ENCODE data around the gene RPL36AL.
"Not testable (repeated sequence)": the region's sequence is repeated elsewhere in the genome, so short reads cannot be mapped to it uniquely, and the experiment has no call there.

RPL36AL gene

GRCh38 chr14:49636866-49637265 lies 16.4 kb upstream of the RPL36AL start:
- H3K27ac ChIP-seq (ENCODE audit: low read depth, low read length, severe bottlenecking), result no peak overlapping the region
- WGBS, 2 experiments (ENCODE audit: insufficient coverage in 2 of 2), result 87 to 89% methylated on average over 1 of the region's 1 CpG
- peaks cover 6% of the 10 kb centered on the region for H3K4me1 ChIP-seq (ENCODE audit: control insufficient read depth, insufficient read depth, low read length, poor library complexity, severe bottlenecking)

DNA sequence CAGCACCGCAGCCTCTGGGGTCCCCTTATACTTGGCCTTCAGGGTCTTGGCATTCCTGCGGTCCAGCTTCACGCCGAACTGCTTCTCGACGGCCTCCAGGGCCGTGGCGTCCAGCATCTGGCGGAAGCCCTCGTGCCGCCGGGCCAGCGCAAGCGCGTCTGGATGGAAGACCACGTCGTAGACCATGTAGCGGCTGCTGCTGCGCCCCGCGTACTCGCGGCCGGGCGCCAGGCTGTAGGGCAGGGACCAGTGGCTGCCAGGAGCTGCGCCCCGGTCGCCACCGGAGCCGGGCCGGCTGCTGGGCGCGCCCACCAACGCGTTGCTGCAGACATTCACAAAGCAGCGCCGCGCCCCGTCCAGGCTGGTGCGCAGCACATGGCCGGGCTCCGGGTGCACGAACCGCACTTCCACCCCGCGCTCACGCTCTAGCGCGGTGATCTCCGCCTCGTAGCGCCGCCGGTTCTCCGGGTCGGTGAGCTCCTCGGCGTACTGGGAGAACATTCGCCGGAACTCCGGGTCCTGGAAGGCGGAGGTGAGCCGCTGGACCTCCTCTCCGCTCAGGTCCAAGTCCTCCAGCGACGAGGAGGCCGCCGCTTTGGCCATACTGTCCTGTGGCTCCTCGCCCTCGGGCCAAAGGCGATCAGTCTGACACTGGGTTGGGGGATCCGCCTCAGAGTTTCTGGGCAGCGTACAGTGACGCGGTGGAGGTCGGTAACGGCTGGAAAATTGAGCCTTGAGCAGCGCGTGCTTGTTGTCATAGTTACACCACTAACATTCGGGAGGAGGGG lies 14.3 kb upstream of the RPL36AL start, which contains the start of gene DNAAF2:
DNAAF2 (minus strand) TSS at position 698 of the 788 bp plus-strand sequence; CDS start at position 603, 95 bp downstream.
- Histone ChIP-seq H3K36me3 (ENCODE audit: control insufficient read depth, insufficient read depth, low read length) (peaks cover 40% of the 10 kb centered on the region), H3K9me3 (ENCODE audit: control insufficient read depth, low read length) (peaks cover 3% of the 10 kb centered on the region), H3K4me1 (ENCODE audit: control insufficient read depth, insufficient read depth, low read length, poor library complexity, severe bottlenecking) (peaks cover 6% of the 10 kb centered on the region), H3K27ac (ENCODE audit: low read depth, low read length, severe bottlenecking) (peak within 1 kb of the TSS; percentile 98), H3K4me3 (ENCODE audit: extremely low read depth, insufficient read depth, low read length, poor library complexity, severe bottlenecking) (peak within 1 kb of the TSS; percentile 97)
- 0 to 1% methylated on average over 65 to 78 of the region's 80 CpGs for WGBS, 2 experiments (ENCODE audit: insufficient coverage in 2 of 2)

More at GRCh38 chr14:49636866-49637265, 16.4 kb upstream of the RPL36AL start:
- Histone ChIP-seq H3K4me3 (ENCODE audit: extremely low read depth, insufficient read depth, low read length, poor library complexity, severe bottlenecking) (no peak overlapping the region), H3K36me3 (ENCODE audit: control insufficient read depth, insufficient read depth, low read length) (peaks cover 36% of the 10 kb centered on the region), H3K9me3 (ENCODE audit: control insufficient read depth, low read length) (no peaks in the 10 kb centered on the region)

GRCh38 chr14:49633640-49634546 lies 13.5 kb upstream of the RPL36AL start:
- Histone ChIP-seq H3K36me3 (ENCODE audit: control insufficient read depth, insufficient read depth, low read length) (peaks cover 32% of the 10 kb centered on the region), H3K4me1 (ENCODE audit: control insufficient read depth, insufficient read depth, low read length, poor library complexity, severe bottlenecking) (peaks cover 6% of the 10 kb centered on the region), H3K9me3 (ENCODE audit: control insufficient read depth, low read length) (peaks cover 3% of the 10 kb centered on the region), H3K27ac (ENCODE audit: low read depth, low read length, severe bottlenecking) (peak overlapping the region; percentile 98), H3K4me3 (ENCODE audit: extremely low read depth, insufficient read depth, low read length, poor library complexity, severe bottlenecking) (peak overlapping the region; percentile 97)
- WGBS, 2 experiments (ENCODE audit: insufficient coverage in 2 of 2), result 0% methylated on average over 78 to 87 of the region's 101 CpGs

- H3K4me3 ChIP-seq (ENCODE audit: extremely low read depth, insufficient read depth, low read length, poor library complexity, severe bottlenecking), result no peak overlapping the region
- peak overlapping the region; percentile 3 for H3K27ac ChIP-seq (ENCODE audit: low read depth, low read length, severe bottlenecking)
- H3K4me1 ChIP-seq (ENCODE audit: control insufficient read depth, insufficient read depth, low read length, poor library complexity, severe bottlenecking), result peaks cover 6% of the 10 kb centered on the region
- 77 to 93% methylated on average over 2 to 3 of the region's 6 CpGs for WGBS, 2 experiments (ENCODE audit: insufficient coverage in 2 of 2)
- H3K9me3 ChIP-seq (ENCODE audit: control insufficient read depth, low read length), result no peaks in the 10 kb centered on the region
- peaks cover 32% of the 10 kb centered on the region for H3K36me3 ChIP-seq (ENCODE audit: control insufficient read depth, insufficient read depth, low read length)
Measured at GRCh38 chr14:49623941-49624839, 3.8 kb upstream of the RPL36AL start.

DNA sequence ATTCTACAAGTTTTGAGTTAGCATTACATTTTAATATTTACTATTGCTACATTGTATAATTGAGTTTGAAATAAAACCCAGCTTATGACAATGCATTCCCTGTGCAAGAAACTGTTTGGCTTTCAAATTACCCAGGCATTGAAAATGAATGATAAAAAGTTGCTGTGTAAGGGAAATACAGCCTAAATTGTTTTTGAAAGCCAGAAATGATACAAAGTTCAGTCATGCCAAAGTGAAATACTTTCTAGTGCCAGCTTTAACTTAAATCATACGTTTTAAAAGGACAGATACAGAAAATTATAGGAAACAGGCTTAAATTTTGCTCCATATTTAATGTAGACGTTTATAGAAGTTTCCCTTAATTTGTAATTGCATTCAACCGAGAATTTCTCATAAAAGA lies 3.0 kb upstream of the RPL36AL start:
- Histone ChIP-seq H3K9me3 (ENCODE audit: control insufficient read depth, low read length) (no peaks in the 10 kb centered on the region), H3K36me3 (ENCODE audit: control insufficient read depth, insufficient read depth, low read length) (peaks cover 32% of the 10 kb centered on the region), H3K4me1 (ENCODE audit: control insufficient read depth, insufficient read depth, low read length, poor library complexity, severe bottlenecking) (peaks cover 6% of the 10 kb centered on the region), H3K4me3 (ENCODE audit: extremely low read depth, insufficient read depth, low read length, poor library complexity, severe bottlenecking) (peak overlapping the region; percentile 10), H3K27ac (ENCODE audit: low read depth, low read length, severe bottlenecking) (no peak overlapping the region)
- no CpG with 5 or more reads among the region's 3 CpGs for WGBS, 2 experiments (ENCODE audit: insufficient coverage in 2 of 2)

DNA sequence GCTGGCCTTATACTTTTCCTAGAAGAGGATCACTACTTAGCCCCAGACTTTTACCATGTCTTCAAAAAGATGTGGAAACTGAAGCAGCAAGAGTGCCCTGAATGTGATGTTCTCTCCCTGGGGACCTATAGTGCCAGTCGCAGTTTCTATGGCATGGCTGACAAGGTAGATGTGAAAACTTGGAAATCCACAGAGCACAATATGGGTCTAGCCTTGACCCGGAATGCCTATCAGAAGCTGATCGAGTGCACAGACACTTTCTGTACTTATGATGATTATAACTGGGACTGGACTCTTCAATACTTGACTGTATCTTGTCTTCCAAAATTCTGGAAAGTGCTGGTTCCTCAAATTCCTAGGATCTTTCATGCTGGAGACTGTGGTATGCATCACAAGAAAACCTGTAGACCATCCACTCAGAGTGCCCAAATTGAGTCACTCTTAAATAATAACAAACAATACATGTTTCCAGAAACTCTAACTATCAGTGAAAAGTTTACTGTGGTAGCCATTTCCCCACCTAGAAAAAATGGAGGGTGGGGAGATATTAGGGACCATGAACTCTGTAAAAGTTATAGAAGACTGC lies 1.7 kb upstream of the RPL36AL start:
- Histone ChIP-seq H3K27ac (ENCODE audit: low read depth, low read length, severe bottlenecking) (no peak overlapping the region), H3K36me3 (ENCODE audit: control insufficient read depth, insufficient read depth, low read length) (peaks cover 36% of the 10 kb centered on the region), H3K9me3 (ENCODE audit: control insufficient read depth, low read length) (no peaks in the 10 kb centered on the region), H3K4me1 (ENCODE audit: control insufficient read depth, insufficient read depth, low read length, poor library complexity, severe bottlenecking) (peaks cover 6% of the 10 kb centered on the region), H3K4me3 (ENCODE audit: extremely low read depth, insufficient read depth, low read length, poor library complexity, severe bottlenecking) (peak overlapping the region; percentile 91)
- WGBS, 2 experiments (ENCODE audit: insufficient coverage in 2 of 2), result 52 to 74% methylated on average over 3 of the region's 3 CpGs

GRCh38 chr14:49621114-49621881 lies 872 bp upstream of the RPL36AL start:
- Histone ChIP-seq H3K27ac (ENCODE audit: low read depth, low read length, severe bottlenecking) (peak overlapping the region; percentile 97), H3K36me3 (ENCODE audit: control insufficient read depth, insufficient read depth, low read length) (peaks cover 37% of the 10 kb centered on the region), H3K4me1 (ENCODE audit: control insufficient read depth, insufficient read depth, low read length, poor library complexity, severe bottlenecking) (peaks cover 6% of the 10 kb centered on the region), H3K9me3 (ENCODE audit: control insufficient read depth, low read length) (no peaks in the 10 kb centered on the region), H3K4me3 (ENCODE audit: extremely low read depth, insufficient read depth, low read length, poor library complexity, severe bottlenecking) (peak overlapping the region; percentile 91)
- 3 to 4% methylated on average over 59 to 65 of the region's 65 CpGs for WGBS, 2 experiments (ENCODE audit: insufficient coverage in 2 of 2)

DNA sequence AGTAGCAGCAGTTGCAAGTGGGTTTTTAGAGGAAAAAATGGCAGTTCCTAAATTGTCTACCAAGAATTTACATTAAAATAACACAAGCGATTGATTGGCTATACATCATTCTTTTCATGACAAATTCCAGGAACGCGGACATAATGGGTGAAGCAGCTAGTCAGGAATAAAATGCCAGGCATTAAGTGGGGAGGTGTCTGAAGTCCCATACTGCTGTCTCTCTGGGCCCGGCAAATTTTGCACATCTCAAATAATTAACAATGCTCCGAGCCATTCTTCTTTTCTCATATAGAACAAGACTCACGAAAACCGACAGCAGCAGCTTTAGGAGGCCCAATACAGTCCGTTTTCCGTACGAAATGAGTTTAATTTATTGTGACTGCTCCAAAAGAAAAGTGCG lies 696 bp downstream of the RPL36AL start:
- H3K27ac ChIP-seq (ENCODE audit: low read depth, low read length, severe bottlenecking), result peak overlapping the region; percentile 97
- H3K4me3 ChIP-seq (ENCODE audit: extremely low read depth, insufficient read depth, low read length, poor library complexity, severe bottlenecking), result peak overlapping the region; percentile 91
- H3K36me3 ChIP-seq (ENCODE audit: control insufficient read depth, insufficient read depth, low read length), result peaks cover 45% of the 10 kb centered on the region
- 0% methylated on average over 1 to 6 of the region's 11 CpGs for WGBS, 2 experiments (ENCODE audit: insufficient coverage in 2 of 2)
- H3K4me1 ChIP-seq (ENCODE audit: control insufficient read depth, insufficient read depth, low read length, poor library complexity, severe bottlenecking), result peaks cover 6% of the 10 kb centered on the region
- H3K9me3 ChIP-seq (ENCODE audit: control insufficient read depth, low read length), result no peaks in the 10 kb centered on the region

GRCh38 chr14:49619273-49619672 lies 1.2 kb downstream of the RPL36AL start:
- H3K36me3 ChIP-seq (ENCODE audit: control insufficient read depth, insufficient read depth, low read length), result peaks cover 46% of the 10 kb centered on the region
- H3K4me3 ChIP-seq (ENCODE audit: extremely low read depth, insufficient read depth, low read length, poor library complexity, severe bottlenecking), result peak overlapping the region; percentile 91
- H3K9me3 ChIP-seq (ENCODE audit: control insufficient read depth, low read length); H3K4me1 ChIP-seq (ENCODE audit: control insufficient read depth, insufficient read depth, low read length, poor library complexity, severe bottlenecking): not testable (repeated sequence)
- WGBS, 2 experiments (ENCODE audit: insufficient coverage in 2 of 2), result 70 to 74% methylated on average over 11 to 12 of the region's 19 CpGs
- H3K27ac ChIP-seq (ENCODE audit: low read depth, low read length, severe bottlenecking), result peak overlapping the region; percentile 97
